Measurements from ENCODE around the gene RGS9BP.

RGS9BP gene, protein sequence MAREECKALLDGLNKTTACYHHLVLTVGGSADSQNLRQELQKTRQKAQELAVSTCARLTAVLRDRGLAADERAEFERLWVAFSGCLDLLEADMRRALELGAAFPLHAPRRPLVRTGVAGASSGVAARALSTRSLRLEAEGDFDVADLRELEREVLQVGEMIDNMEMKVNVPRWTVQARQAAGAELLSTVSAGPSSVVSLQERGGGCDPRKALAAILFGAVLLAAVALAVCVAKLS

DNA sequence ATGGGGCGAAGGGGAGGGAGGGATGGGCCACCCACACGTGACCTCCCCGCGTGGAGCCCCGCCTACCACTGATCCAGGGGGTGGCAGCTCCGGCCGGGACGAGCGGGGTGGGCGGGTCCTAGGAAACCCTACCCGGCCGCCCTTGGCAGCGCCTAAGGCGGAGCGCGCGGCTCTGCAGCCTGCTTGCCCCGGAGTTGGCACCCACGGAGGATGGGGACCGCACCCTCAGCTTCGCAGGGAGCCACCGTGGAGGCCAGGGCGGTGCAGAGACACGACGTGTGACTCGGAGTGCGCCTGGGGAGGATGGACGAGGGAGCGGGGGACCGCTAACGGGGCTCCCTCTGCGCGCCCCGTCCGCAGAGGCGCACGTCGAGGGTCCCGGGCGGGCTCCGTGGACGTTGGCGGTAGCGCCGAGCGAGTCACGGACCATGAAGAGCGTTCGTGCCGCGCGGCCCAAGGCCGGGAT is at the start of gene RGS9BP:
TSS of gene RGS9BP (plus strand) at position 129 of the 466 bp plus-strand sequence. CDS start 416 bp downstream, outside the sequence.
- Histone ChIP-seq H3K36me3 (ENCODE audit: control insufficient read depth, insufficient read depth, low read length) (no peaks in the 10 kb centered on the region), H3K27me3 (ENCODE audit: control insufficient read depth, insufficient read depth, low read length) (peaks cover 39% of the 10 kb centered on the region), H3K9ac (ENCODE audit: low read length) (peak within 1 kb of the TSS; percentile 65), H3K4me3 (ENCODE audit: low read length) (peak within 1 kb of the TSS; percentile 77), H3K9me3 (ENCODE audit: control insufficient read depth, low read length) (no peaks in the 10 kb centered on the region), H3K4me1 (ENCODE audit: control insufficient read depth, insufficient read depth, low read length) (peaks cover 21% of the 10 kb centered on the region)

DNA sequence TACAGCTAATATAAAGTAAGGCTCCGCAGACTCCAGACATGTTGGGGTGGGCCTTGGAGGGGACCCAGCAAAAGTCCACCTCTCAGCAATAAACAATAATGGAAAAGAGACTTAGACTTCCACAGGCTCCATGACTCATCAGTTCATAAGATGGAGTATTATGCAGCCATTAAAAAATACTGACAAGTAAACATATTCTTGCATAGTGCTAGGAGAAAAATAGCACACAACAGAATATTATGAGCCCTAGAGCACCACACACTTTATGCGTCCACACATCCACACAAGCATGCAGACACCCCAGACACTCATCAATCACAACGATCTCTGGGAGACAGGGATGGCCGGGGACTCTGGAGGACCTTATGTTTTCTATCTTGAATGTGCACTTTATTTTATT is 48.7 kb upstream of the RGS9BP start:
- no peaks in the 10 kb centered on the region for H3K4me1 ChIP-seq (ENCODE audit: control insufficient read depth, insufficient read depth, low read length)
- H3K9ac ChIP-seq (ENCODE audit: low read length) = no peak overlapping the region
- H3K9me3 ChIP-seq (ENCODE audit: control insufficient read depth, low read length) = no peaks in the 10 kb centered on the region
- no peak overlapping the region for H3K4me3 ChIP-seq (ENCODE audit: low read length)
- H3K36me3 ChIP-seq (ENCODE audit: control insufficient read depth, insufficient read depth, low read length) = peaks cover 7% of the 10 kb centered on the region
- H3K27me3 ChIP-seq (ENCODE audit: control insufficient read depth, insufficient read depth, low read length) = no peaks in the 10 kb centered on the region

DNA sequence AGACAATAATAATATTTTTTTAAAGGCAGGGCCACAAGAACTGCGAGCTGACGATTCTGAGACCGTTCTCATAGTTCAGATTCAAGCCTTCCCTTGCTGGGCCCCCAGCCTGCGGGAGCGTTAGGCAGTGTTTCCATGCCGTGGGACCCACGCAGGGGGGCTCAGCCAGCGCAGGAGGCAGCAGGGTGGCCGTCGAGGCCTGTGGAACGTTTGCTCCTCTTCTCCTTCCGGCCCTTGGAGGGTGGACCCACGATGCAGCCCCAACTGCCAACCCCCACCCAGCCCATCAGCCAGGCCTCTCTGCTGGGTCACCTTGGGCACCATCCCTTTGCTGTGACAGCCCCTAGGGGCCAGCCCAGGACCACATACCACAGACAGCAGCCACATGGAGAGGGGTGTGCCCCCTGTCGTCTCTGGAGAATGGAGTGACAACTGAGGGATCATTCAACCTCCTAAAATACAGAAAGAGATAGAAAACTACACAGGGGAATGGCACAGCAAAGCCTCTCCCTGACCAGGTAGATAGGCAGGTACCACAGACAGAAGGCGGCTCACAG is 47.9 kb upstream of the RGS9BP start:
- Histone ChIP-seq H3K4me3 (ENCODE audit: low read length) (no peak overlapping the region), H3K27me3 (ENCODE audit: control insufficient read depth, insufficient read depth, low read length) (no peaks in the 10 kb centered on the region), H3K36me3 (ENCODE audit: control insufficient read depth, insufficient read depth, low read length) (peaks cover 7% of the 10 kb centered on the region), H3K9me3 (ENCODE audit: control insufficient read depth, low read length) (no peaks in the 10 kb centered on the region), H3K4me1 (ENCODE audit: control insufficient read depth, insufficient read depth, low read length) (no peaks in the 10 kb centered on the region), H3K9ac (ENCODE audit: low read length) (no peak overlapping the region)

DNA sequence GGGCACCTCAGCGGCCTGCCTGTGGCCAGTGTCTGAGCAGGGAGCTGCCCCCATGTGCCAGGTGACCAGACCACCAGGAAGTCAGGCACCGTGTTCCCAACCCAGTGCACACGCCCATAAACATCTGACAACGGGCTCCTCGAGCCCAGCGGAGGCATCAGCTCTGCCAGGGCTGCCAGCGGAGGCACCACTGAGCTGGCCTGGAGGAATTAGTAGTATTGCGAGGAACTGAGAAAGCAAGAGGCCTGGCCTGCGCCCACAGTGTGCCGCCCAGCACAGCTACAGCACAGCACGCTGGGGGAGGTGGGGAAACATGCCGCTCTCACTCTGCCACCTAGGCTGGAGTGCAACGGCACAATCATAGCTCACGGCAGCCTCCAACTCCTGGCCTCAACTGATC is 45.3 kb upstream of the RGS9BP start:
- H3K36me3 ChIP-seq (ENCODE audit: control insufficient read depth, insufficient read depth, low read length) = peaks cover 7% of the 10 kb centered on the region
- H3K4me1 ChIP-seq (ENCODE audit: control insufficient read depth, insufficient read depth, low read length) = no peaks in the 10 kb centered on the region
- no peak overlapping the region for H3K4me3 ChIP-seq (ENCODE audit: low read length)
- H3K27me3 ChIP-seq (ENCODE audit: control insufficient read depth, insufficient read depth, low read length) = no peaks in the 10 kb centered on the region
- no peaks in the 10 kb centered on the region for H3K9me3 ChIP-seq (ENCODE audit: control insufficient read depth, low read length)
- no peak overlapping the region for H3K9ac ChIP-seq (ENCODE audit: low read length)

DNA sequence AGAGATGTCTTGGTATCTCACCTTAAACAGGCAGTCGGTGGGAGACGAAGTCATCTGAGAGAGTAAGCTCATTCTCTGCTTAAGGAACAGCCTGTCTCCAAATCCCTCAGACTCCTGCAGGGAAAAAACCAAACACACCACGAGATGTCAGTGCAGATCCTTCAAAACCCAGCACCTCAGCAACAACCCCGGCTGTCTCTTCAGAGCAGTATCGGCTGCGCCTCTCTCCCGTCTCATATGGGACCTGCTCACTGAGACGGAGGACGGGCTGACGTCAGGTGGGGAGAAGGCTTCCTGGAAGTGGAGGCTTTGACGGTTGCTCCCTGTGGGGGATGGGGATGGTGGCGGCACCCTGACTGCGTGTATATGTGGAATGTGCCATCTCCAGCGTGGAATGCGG is 44.3 kb upstream of the RGS9BP start:
- H3K27me3 ChIP-seq (ENCODE audit: control insufficient read depth, insufficient read depth, low read length) = no peaks in the 10 kb centered on the region
- no peaks in the 10 kb centered on the region for H3K4me1 ChIP-seq (ENCODE audit: control insufficient read depth, insufficient read depth, low read length)
- no peaks in the 10 kb centered on the region for H3K9me3 ChIP-seq (ENCODE audit: control insufficient read depth, low read length)
- no peak overlapping the region for H3K9ac ChIP-seq (ENCODE audit: low read length)
- H3K36me3 ChIP-seq (ENCODE audit: control insufficient read depth, insufficient read depth, low read length) = peaks cover 7% of the 10 kb centered on the region
- no peak overlapping the region for H3K4me3 ChIP-seq (ENCODE audit: low read length)

DNA sequence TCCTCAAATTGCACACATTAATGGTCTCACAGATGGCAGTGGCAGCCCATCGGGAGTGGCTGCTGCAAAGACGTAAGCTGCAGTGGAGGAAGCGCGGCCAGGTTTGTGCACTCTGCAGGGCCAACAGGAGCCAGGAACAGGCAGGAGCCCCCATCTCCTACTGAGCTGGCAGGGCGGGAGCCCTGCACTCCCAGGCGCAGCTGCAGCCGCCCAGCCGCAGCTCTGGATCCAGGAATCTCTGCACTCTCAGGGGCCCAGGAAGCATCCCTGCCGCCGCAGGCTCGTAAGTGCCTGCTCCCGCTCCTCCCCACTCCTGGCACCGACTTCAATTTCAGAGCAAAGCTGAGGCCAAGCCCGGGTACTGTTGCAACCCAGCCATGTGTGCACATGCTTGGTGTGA is 38.2 kb upstream of the RGS9BP start:
- no peaks in the 10 kb centered on the region for H3K36me3 ChIP-seq (ENCODE audit: control insufficient read depth, insufficient read depth, low read length)
- no peaks in the 10 kb centered on the region for H3K4me1 ChIP-seq (ENCODE audit: control insufficient read depth, insufficient read depth, low read length)
- H3K9ac ChIP-seq (ENCODE audit: low read length) = no peak overlapping the region
- no peak overlapping the region for H3K4me3 ChIP-seq (ENCODE audit: low read length)
- no peaks in the 10 kb centered on the region for H3K27me3 ChIP-seq (ENCODE audit: control insufficient read depth, insufficient read depth, low read length)
- no peaks in the 10 kb centered on the region for H3K9me3 ChIP-seq (ENCODE audit: control insufficient read depth, low read length)

DNA sequence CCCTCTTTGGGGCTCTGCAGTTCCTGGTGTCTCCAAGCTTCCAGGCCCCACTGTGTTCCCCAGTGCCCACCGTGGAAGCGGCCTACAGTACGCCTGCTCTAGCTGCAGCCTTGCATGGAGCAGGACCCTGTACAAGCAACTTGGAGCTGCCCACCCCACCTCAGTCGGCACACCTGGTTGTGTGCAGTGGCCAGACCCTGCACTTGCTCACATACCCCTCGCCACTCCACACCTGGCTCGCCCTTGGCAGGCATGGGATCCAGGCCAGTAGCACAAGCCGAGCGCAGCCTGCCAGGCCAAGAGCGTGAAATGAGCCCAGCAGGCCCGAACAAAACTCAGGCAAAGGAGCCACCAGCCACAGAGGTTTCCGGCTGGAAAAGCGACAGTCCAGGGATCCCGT is 37.0 kb upstream of the RGS9BP start:
- Histone ChIP-seq H3K4me1 (ENCODE audit: control insufficient read depth, insufficient read depth, low read length) (no peaks in the 10 kb centered on the region), H3K9ac (ENCODE audit: low read length) (no peak overlapping the region), H3K4me3 (ENCODE audit: low read length) (no peak overlapping the region), H3K9me3 (ENCODE audit: control insufficient read depth, low read length) (no peaks in the 10 kb centered on the region), H3K36me3 (ENCODE audit: control insufficient read depth, insufficient read depth, low read length) (no peaks in the 10 kb centered on the region), H3K27me3 (ENCODE audit: control insufficient read depth, insufficient read depth, low read length) (no peaks in the 10 kb centered on the region)

DNA sequence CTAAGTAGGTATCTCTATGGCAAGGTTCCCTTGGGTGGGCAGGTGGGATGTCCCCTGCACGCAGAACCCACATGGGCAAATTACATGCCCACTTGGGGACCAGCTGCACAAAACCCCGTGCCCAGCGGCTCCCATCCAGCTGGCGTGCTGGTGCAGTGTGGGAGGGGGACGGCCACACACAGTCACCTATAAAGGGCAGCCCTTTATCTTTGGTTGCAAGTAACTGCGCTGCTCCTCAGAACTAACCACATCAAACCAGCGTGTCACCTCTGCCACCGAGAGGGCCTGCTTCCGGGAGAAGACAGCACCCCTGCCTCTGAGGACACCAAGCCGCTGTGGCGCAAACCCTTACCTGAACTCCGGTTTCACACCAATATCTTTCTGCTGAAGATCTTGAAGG is 32.9 kb upstream of the RGS9BP start:
- Histone ChIP-seq H3K4me3 (ENCODE audit: low read length) (no peak overlapping the region), H3K4me1 (ENCODE audit: control insufficient read depth, insufficient read depth, low read length) (no peaks in the 10 kb centered on the region), H3K36me3 (ENCODE audit: control insufficient read depth, insufficient read depth, low read length) (no peaks in the 10 kb centered on the region), H3K9me3 (ENCODE audit: control insufficient read depth, low read length) (no peaks in the 10 kb centered on the region), H3K9ac (ENCODE audit: low read length) (no peak overlapping the region), H3K27me3 (ENCODE audit: control insufficient read depth, insufficient read depth, low read length) (no peaks in the 10 kb centered on the region)

DNA sequence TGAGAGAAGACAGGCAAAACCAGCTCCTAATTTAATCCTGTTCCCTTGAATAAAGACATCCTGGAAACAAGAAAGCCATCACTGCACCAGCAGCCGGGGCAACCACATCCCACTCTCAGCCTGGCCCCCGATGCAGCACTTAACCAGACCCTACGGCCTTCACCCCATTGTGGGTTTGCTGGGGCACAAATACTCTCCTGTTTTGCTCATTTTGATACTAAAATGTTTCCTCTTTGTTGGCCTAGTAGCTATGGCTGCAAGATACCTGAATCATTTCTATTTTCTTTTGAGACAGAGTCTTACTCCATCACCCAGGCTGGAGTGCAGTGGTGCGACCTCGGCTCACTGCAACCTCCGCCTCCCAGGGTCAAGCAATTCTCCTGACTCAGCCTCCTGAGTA is 29.1 kb upstream of the RGS9BP start:
- no peaks in the 10 kb centered on the region for H3K4me1 ChIP-seq (ENCODE audit: control insufficient read depth, insufficient read depth, low read length)
- no peaks in the 10 kb centered on the region for H3K9me3 ChIP-seq (ENCODE audit: control insufficient read depth, low read length)
- H3K4me3 ChIP-seq (ENCODE audit: low read length) = no peak overlapping the region
- no peak overlapping the region for H3K9ac ChIP-seq (ENCODE audit: low read length)
- no peaks in the 10 kb centered on the region for H3K36me3 ChIP-seq (ENCODE audit: control insufficient read depth, insufficient read depth, low read length)
- H3K27me3 ChIP-seq (ENCODE audit: control insufficient read depth, insufficient read depth, low read length) = no peaks in the 10 kb centered on the region

DNA sequence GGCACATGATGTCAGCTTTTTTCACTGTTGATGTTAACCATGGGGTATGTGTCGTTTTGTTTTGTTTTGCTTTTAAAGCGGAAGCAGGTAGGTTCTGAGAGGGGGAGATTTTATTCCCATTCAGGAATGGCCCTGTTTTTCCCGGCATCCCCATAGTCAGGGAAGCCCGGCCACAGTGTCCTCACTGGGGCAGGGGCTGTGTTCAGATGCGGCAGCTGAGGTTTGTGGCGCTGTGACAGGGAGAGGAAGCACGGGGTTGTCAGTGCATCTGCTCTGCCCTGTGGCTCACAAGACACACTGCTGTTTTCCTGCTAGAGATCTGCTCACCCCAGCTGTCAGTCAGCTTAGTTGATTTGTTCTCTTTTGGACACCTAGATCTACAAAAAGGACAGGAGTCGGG is 28.3 kb upstream of the RGS9BP start:
- Histone ChIP-seq H3K36me3 (ENCODE audit: control insufficient read depth, insufficient read depth, low read length) (no peaks in the 10 kb centered on the region), H3K9me3 (ENCODE audit: control insufficient read depth, low read length) (no peaks in the 10 kb centered on the region), H3K4me3 (ENCODE audit: low read length) (no peak overlapping the region), H3K4me1 (ENCODE audit: control insufficient read depth, insufficient read depth, low read length) (no peaks in the 10 kb centered on the region), H3K27me3 (ENCODE audit: control insufficient read depth, insufficient read depth, low read length) (no peaks in the 10 kb centered on the region), H3K9ac (ENCODE audit: low read length) (no peak overlapping the region)

DNA sequence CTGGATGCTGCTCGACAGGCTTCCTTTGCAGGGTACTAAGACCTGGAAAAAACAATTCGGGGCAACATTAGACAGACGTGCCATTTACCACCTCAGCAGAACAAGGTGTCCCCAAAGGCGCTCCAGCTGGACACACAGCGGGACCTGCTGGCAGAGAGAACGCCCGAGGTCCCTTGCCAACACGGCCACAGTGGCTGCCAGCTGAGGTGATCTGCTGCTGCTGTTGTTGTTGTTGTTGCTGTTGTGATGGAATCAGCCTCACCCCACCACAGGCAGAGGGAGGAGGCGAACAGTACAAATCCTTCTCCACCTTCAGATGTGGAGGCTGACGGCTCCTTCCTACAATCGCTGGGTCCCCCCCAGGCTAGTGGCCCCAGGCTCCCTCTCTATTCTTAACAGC is 25.9 kb upstream of the RGS9BP start:
- H3K9ac ChIP-seq (ENCODE audit: low read length) = no peak overlapping the region
- H3K4me3 ChIP-seq (ENCODE audit: low read length) = no peak overlapping the region
- H3K9me3 ChIP-seq (ENCODE audit: control insufficient read depth, low read length) = no peaks in the 10 kb centered on the region
- H3K4me1 ChIP-seq (ENCODE audit: control insufficient read depth, insufficient read depth, low read length) = peaks cover 4% of the 10 kb centered on the region
- H3K27me3 ChIP-seq (ENCODE audit: control insufficient read depth, insufficient read depth, low read length) = no peaks in the 10 kb centered on the region
- H3K36me3 ChIP-seq (ENCODE audit: control insufficient read depth, insufficient read depth, low read length) = no peaks in the 10 kb centered on the region

DNA sequence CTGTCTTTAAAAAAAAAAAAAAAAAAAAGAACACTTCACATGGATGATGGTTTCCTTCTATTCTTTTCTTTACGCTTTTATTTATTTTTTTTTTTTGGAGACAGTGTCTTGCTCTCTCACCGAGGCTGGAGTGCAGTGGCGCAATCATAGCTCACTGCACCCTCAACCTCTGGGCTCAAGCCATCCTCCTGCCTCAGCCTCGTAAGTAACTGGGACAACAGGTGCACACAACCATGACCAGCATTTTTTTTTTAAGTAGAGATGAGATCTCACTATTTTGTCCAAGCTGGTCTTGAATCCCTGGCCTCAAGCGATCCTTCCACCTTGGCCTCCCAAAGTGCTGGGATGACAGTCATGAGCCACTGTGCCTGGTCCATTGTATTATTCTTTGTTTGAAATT is 25.0 kb upstream of the RGS9BP start:
- Histone ChIP-seq H3K4me1 (ENCODE audit: control insufficient read depth, insufficient read depth, low read length) (peaks cover 4% of the 10 kb centered on the region), H3K9ac (ENCODE audit: low read length) (no peak overlapping the region), H3K36me3 (ENCODE audit: control insufficient read depth, insufficient read depth, low read length) (no peaks in the 10 kb centered on the region), H3K9me3 (ENCODE audit: control insufficient read depth, low read length) (no peaks in the 10 kb centered on the region), H3K4me3 (ENCODE audit: low read length) (no peak overlapping the region), H3K27me3 (ENCODE audit: control insufficient read depth, insufficient read depth, low read length) (no peaks in the 10 kb centered on the region)

Measured in mucosa of stomach (tissue), 1 donor.